Epithelial cell of esophagus (primary cell): ENCODE data around the gene SH2D2A.

Experiments used
- DNase-seq: peaks from one replicate; pipeline ENCODE4 v3.0.0; 2010; ENCODE audit warnings: low read depth
- H3K4me3 ChIP-seq: 2 replicates; pipeline ENCODE4 v1.5.1; 2011; ENCODE audit warnings: mild to moderate bottlenecking, low read length, control low read depth
- TF ChIP-seq, protein P1 (sequence below): IDR thresholded peaks from 2 replicates; pipeline ENCODE4 v1.5.1; 2011; ENCODE audit warnings: low read depth, mild to moderate bottlenecking, low read length, control low read depth, inconsistent platforms; ENCODE audit not compliant: insufficient read depth; ENCODE audit errors: missing control alignments

Gene SH2D2A

GRCh38 chr1:156772728-156773497 lies 43.7 kb downstream of the SH2D2A start:
- TF ChIP-seq, protein P1, sequence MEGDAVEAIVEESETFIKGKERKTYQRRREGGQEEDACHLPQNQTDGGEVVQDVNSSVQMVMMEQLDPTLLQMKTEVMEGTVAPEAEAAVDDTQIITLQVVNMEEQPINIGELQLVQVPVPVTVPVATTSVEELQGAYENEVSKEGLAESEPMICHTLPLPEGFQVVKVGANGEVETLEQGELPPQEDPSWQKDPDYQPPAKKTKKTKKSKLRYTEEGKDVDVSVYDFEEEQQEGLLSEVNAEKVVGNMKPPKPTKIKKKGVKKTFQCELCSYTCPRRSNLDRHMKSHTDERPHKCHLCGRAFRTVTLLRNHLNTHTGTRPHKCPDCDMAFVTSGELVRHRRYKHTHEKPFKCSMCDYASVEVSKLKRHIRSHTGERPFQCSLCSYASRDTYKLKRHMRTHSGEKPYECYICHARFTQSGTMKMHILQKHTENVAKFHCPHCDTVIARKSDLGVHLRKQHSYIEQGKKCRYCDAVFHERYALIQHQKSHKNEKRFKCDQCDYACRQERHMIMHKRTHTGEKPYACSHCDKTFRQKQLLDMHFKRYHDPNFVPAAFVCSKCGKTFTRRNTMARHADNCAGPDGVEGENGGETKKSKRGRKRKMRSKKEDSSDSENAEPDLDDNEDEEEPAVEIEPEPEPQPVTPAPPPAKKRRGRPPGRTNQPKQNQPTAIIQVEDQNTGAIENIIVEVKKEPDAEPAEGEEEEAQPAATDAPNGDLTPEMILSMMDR: no peak
- DNase-seq: no peak
- H3K4me3 ChIP-seq: no peak overlapping the region

- no peak for DNase-seq
- no peak overlapping the region for H3K4me3 ChIP-seq
- TF ChIP-seq, protein P1: no peak
These were observed 44.4 kb downstream of the SH2D2A start for GRCh38 chr1:156772222-156772621.

GRCh38 chr1:156768610-156769295 lies 47.9 kb downstream of the SH2D2A start:
- H3K4me3 ChIP-seq: peak overlapping the region; percentile 92
- DNase-seq: no peak
- TF ChIP-seq, protein P1: no peak

GRCh38 chr1:156767879-156768604 lies 48.6 kb downstream of the SH2D2A start:
- peak; percentile 30 for DNase-seq
- peak overlapping the region; percentile 92 for H3K4me3 ChIP-seq
- TF ChIP-seq, protein P1: no peak

DNA sequence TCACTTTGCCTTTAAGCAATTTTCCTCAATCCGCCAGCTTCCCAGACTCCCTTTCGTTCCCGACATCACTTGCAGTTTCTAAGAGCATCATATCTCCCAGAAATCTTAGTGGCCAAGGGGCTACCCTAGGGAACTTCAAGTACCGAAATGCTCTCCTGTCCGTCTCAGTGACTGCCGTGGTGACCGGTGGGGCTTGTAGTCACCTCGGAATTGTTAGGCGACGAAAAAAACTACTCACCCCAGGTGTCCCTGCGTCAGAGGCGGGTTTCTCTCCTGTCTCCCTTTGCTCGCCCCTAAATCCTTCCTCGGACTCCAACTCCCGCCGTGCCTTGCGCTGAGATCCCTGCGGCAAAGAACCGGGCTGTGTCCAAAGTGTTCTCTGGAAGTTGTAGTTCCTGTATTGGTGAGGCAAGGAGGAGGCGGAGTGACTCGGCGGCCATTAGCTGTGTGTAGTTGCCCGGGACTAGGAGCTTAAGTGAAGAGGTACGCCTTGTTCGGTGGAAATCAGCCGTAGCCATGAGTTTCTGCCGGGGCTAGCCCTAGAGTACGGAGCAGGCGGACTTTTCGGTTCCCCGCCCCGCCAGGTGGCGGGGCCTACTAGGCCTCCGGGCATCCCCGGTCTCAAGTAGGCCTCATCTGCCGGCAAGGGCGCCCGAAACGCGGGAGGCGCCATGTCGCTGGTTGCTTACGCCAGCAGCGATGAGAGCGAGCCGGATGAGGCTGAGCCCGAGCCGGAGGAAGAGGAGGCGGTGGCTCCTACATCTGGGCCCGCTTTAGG lies 49.4 kb downstream of the SH2D2A start, which contains the start of gene PRCC:
TSS of gene PRCC (plus strand) at position 435 of the 778 bp plus-strand sequence. CDS start at position 672, 237 bp downstream.
- TF ChIP-seq, protein P1: no peak
- DNase-seq: peak; percentile 100
- H3K4me3 ChIP-seq: peak within 1 kb of the TSS; percentile 92

DNA sequence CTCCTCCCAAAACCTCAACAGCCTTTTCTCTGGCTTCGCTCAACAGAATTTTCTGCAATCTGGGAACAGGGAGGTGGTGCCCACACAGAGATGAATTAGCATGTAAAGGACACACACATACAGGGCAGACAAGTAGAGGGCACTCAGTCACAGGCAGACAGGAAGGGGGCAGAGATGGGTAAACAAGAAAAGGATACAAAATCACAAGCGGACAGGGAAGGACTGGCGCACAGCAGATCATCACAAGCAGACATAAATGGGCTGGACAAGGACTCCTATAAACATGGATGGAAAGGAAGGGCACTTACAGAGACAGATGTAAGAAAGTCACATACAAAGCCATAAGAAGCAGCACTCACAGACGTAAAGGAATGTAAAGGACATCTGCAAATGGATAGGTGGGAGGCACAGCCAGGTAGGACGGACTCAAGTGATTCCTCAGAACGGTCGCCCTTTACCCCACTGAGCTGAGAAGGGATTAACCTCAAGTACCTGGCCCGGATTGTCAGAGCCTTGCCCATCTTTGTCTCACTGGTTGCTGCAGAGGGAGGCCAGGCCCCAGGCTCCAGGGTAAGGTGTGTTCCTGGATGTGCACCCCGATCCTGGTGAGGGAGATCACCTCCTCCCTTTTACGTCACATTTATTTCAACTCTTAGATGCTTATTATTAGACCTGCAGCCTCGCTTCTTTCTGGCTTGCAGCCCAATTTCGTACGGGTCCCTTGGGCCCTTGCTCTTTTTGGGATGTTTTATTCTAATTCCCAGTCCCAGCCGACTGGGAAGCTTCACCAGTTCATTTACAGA lies 50.1 kb downstream of the SH2D2A start:
- peak; percentile 9 for DNase-seq
- peak overlapping the region; percentile 92 for H3K4me3 ChIP-seq
- TF ChIP-seq, protein P1: no peak
